GM18873 (cell line): ENCODE measurements around the gene RBMX.
A peak's percentile ranks its signal among the peaks of the same experiment; 100 is the strongest.
"Not testable (repeated sequence)": the region's sequence is repeated elsewhere in the genome, so short reads cannot be mapped to it uniquely, and the experiment has no call there.

Experiments used
- ATAC-seq: cut with Tn5 transposase; IDR thresholded peaks from one replicate; pipeline ENCODE4 v1.9.1; 2021; ENCODE audit warnings: mild to moderate bottlenecking, moderate library complexity, moderate number of reproducible peaks; ENCODE audit not compliant: unreplicated experiment, low FRiP score

The RBMX gene

GRCh38 chrX:136880452-136881013, at the start of gene RBMX:
Gene RBMX, minus strand, starts transcription at chrX:136880725. Its CDS starts 1,298 bp downstream, at chrX:136879427.
- ATAC-seq = peak; percentile 92

- not testable (repeated sequence) for ATAC-seq
Observed at GRCh38 chrX:136921438-136921837, 40.9 kb upstream of the RBMX start.

- no peak for ATAC-seq
Observed at GRCh38 chrX:136920001-136920400, 39.5 kb upstream of the RBMX start.

DNA sequence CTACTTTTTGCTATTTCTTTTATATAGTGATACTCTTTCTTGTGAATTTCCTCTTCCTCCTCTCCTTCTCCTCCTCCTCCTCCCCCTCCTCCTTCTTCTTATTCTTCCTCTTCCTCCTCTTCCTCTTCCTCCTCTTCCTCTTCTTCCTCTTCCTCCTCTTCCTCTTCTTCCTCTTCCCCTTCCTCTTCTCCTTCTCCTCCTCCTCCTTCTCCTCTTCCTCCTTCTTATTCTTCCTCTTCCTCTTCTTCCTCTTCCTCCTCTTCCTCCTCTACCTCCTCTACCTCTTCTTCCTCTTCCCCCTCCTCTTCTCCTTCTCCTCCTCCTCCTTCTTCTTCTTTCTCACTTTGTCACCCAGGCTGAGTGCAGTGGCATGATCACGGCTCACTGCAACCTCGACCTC, 36.3 kb upstream of the RBMX start:
- no peak for ATAC-seq

DNA sequence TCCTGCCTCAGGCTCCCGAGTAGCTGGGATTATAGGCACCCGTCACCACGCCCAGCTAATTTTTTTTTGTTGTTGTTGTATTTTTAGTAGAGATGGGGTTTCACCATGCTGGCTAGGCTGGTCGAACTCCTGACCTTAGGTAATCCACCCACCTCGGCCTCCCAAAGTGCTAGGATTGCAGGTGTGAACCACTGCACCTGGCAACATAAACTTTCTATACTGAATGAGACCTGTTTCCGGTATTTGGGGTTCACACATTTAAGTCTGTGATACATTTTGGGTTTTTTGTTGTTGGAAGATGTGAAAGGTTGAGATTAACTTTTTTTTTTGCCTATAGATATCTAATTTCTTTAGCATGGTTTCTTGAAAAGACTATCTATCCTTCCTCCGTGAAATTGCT, 31.1 kb upstream of the RBMX start:
- not testable (repeated sequence) for ATAC-seq

- ATAC-seq = no peak
Observed at GRCh38 chrX:136911253-136911652, 30.7 kb upstream of the RBMX start.

GRCh38 chrX:136910565-136911035, 30.1 kb upstream of the RBMX start:
- ATAC-seq = no peak

DNA sequence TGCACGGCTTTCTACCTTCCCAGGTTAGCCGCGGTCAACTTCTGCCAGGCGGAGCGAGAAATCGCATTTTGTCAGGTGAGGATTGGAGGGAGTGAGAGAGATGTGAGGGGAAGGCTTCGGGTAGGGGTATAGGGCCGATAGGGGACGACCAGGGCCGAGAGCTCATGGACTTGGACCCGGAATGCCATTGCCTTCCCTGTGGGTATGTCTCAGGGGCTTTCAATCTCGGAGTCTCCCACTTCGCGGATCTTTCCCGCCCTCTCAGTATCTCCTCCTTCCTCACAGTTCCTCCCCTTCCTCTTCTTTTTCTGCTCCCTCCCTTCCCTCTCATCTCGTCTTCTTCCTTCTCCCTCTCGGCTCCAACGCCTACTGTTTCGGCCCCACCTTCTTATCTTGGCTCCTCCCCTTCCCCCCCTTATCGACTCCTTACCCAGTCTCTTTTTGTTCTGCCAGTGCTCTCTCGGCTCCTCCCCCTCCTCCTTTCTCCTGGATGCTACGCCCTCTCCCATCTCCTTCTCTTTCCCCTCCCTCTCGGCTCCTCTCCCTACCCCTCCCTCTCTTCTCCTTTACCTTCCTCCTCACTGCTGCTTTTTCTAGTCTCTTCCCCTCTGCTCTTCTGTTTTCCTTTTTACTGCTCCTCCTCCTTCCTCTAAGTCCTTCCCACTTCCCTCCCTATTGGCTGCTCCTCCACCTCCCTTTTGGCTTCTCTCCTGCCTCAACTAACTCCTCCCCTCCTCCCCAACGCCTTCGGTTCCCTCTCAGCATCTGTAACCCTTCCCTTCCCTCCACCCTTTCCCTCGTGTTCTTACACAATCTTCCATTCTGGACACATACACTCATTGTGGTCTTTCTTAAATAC, 29.4 kb upstream of the RBMX start:
- ATAC-seq = peak; percentile 22

GRCh38 chrX:136909119-136909705, 28.7 kb upstream of the RBMX start:
- peak; percentile 76 for ATAC-seq

DNA sequence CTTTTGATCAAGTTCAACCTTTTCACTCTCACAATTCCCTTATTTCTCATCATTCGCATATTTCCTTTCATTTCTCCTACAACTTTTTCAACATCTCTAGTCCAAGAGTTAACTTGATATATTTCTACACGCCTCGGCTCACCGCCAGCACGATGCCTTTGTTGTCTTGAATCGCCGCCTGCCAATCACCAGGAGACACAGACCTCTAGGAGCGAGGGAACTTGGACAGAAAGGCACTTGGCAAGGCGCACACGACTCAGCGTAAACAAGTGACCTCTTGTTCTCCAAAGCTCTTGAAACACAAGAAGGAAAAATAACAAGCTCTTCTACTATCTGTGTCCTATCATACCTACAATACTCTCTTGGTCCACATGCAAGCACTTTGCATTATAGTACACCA, 27.1 kb upstream of the RBMX start:
- ATAC-seq = no peak

DNA sequence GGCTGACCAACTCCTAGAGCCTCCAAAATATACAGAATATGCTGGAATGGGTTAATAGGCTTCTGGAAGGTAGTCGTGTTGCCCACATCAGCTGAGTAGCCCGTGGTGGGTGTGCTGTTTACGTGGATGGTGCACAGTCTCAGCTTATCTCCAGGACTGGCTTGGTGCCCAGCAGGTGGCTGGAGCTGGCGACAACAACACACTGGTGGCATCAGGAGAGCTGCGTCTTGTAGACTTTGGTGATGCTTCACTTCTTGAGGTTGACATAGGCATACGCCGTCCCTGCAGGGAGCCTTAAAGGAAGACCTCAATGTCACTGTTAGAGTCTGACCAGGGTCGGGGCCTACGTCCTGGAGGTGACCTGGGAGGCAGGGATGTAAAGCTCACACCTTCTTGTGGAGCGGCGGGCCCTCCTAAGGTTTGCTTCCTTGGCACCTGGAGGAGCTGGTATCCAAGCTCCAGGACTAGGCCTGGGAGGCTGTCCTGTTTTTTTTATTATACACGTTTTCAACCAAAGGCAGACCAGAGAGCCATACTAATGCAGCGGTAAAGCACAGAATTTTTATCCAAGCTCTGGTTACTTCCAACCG, 26.5 kb upstream of the RBMX start:
- no peak for ATAC-seq

- not testable (repeated sequence) for ATAC-seq
Observed at GRCh38 chrX:136904067-136904466, 23.5 kb upstream of the RBMX start.

- not testable (repeated sequence) for ATAC-seq
Observed at GRCh38 chrX:136900071-136900470, 19.5 kb upstream of the RBMX start.

GRCh38 chrX:136899221-136899620, 18.7 kb upstream of the RBMX start:
- no peak for ATAC-seq

DNA sequence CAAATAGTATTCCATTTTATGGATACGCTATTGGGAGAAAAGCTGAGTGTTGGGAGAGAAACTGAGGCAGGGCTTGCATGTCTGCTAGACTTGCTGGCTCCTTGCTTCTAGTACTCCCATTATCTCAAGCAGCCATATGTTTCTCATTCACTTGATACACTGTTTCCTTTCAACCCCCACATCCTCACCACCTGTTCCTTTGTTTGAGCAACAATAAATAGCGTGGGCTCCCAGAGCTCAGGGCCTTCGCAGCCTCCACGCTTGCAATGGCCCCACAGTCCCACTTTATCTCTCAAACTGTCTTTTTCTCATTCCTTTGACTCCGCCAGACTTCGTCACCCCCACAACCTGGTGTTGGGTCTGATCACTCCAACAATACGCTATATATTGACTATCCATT, 18.2 kb upstream of the RBMX start:
- ATAC-seq = not testable (repeated sequence)

DNA sequence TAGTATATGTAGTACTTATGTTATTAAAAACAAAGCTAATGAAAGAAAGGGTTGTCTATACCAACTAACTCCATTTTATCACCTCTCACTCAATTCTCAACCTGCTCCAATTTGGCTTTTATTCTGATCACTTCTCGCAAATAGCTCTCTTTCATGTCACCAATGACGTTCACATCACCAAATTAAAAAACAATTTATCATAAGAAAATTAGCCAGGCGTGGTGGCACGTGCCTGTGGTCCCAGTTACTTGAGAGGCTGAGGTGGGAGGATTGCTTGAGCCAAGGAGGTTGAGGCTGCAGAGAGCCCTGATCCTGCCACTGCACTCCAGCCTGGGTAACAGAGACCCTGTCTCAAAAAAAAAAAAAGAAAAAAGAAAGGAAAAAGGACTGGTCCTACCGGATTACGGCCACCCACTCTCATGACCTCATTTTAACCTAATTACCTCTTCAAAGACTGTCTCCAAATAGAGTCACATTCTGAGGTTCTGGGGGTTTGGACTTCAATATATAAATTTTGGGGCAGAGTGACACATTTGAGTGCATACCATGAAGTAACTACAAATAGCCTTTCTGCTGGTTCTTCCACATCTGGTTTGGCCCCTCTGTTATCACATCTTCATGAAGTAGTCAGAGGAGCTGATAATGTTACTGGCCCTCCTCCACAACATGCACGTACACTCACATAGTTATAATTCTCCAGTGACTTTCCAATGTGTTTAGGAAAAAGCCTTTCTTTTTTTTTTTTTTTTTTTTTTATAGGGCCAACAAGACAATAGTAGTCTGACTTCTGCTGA, 15.8 kb upstream of the RBMX start:
- ATAC-seq = no peak

GRCh38 chrX:136892412-136892811, 11.9 kb upstream of the RBMX start:
- no peak for ATAC-seq

DNA sequence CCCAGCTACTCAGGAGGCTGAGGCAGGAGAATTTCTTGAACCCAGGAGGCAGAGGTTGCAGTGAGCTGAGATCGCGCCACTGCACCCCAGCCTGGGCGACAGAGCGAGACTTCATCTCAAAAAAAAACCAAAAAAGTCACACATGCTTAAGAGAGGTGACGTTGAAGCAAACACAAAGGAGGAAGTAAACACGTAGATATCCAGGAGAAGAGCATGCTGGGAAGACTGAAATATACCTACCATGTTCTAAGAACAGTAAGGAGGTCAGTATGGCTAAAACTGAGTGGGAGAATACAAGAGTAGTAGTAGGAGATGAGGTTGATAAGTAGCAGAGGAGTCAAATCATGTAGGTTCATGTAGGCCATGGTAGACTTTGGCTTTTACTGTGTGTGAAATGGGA, 10.1 kb upstream of the RBMX start:
- not testable (repeated sequence) for ATAC-seq

DNA sequence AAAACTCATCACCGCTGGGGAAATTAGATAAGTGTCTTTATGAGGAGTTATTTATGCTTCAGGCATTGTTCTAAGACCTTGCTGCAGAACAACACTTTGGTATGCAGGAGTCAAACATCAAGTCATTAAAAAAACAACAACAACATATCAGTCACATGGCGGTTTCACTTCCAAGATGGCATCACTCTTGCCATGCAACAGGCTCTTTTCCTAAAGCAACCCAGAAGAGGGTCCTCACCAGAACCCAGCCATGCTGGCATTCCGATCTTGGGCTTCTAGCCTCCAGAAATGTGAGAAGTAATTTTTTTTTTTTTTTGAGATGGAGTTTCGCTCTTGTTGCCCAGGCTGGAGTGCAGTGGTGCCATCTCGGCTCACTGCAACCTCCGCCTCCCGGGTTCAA, 8.7 kb upstream of the RBMX start:
- no peak for ATAC-seq

GRCh38 chrX:136880003-136880451, 498 bp downstream of the RBMX start:
- ATAC-seq = peak; percentile 9
